AG04450 (cell line): Measurements from ENCODE around the gene PTPN22. TPM values are rescaled to one million over a fixed set of nuclear protein-coding genes. Genes with fewer than 3 reads are reported as not detected.

ENCODE experiments used
- CTCF ChIA-PET: fragments of 300-600, 350-600 bp; formaldehyde crosslinking; extraction: SDS; loops from one replicate; lab custom pipeline; 2022; ENCODE audit warnings: antibody characterized with exemption, inconsistent platforms; lab: Charles Lee
- POLR2A ChIA-PET: fragments of 350-600 bp; formaldehyde crosslinking; extraction: SDS; loops from one replicate; lab custom pipeline; 2021; ENCODE audit warnings: antibody characterized with exemption, inconsistent platforms; lab: Yijun Ruan, JAX
- DNase-seq: peaks from one replicate; pipeline ENCODE4 v3.0.0-alpha.2; 2011; ENCODE audit warnings: low read depth, low spot score
- H3K27ac ChIP-seq: one replicate; pipeline ENCODE4 v1.5.1; 2012; ENCODE audit warnings: low read depth, low read length, control low read depth
- H3K27me3 ChIP-seq: one replicate; pipeline ENCODE4 v1.6.0; 2012; ENCODE audit warnings: low read length; ENCODE audit not compliant: control insufficient read depth, insufficient read depth
- H3K4me3 ChIP-seq: 2 replicates; pipeline ENCODE4 v1.5.1; 2011; ENCODE audit warnings: mild to moderate bottlenecking, low read depth, low read length, control low read depth
- H3K9me3 ChIP-seq: 2 replicates; pipeline ENCODE4 v1.5.1; 2012; ENCODE audit warnings: low read length; ENCODE audit not compliant: control insufficient read depth, insufficient read depth
- CTCF ChIP-seq: IDR thresholded peaks from 2 replicates; pipeline ENCODE4 v1.5.1; 2011; ENCODE audit warnings: low read depth, low read length, control low read depth, inconsistent platforms
- polyA plus RNA-seq: library from polyadenylated mRNA; depleted of rRNA; stranded (reverse); fragments of >200 nt; gene quantifications from 2 replicates; pipeline ENCODE4 v1.2.3, GENCODE V29; 2011

The PTPN22 gene
- polyA plus RNA-seq, 1 experiment, result 0.17 TPM

- Histone ChIP-seq H3K27ac (no peak overlapping the region), H3K27me3 (no peaks in the 10 kb centered on the region), H3K4me3 (no peak overlapping the region), H3K9me3 (no peaks in the 10 kb centered on the region)
- no peak for TF ChIP-seq CTCF
- POLR2A ChIA-PET, result no interaction called here
- no peak for DNase-seq
- CTCF ChIA-PET, result interaction anchor here (0.7 kb wide), 2 partner anchors 590 to 957 kb away, joined by 4 to 7 read pairs; no protein-coding TSS in a partner anchor
These were observed 20.2 kb upstream of the PTPN22 start for GRCh38 chr1:113891631-113892220.

DNA sequence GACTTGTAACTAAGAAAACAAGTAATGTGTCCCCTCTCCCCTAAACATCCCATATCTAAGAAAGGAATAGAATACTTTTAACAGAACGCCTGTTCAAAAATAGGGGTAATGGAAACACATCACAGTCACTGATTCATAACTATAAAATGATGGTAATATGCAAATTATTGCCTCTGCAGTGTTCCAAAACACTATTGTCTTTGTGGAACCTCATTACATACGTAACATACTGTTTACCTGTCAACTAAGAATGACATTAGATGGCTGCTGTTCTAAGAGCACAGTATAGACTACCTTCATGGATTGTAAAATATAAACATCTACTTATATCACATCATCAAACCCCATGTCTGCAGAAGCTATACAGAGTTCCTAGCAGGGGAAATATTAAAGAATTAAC is 19.3 kb upstream of the PTPN22 start:
- TF ChIP-seq CTCF, result no peak
- Histone ChIP-seq H3K27ac (no peak overlapping the region), H3K27me3 (no peaks in the 10 kb centered on the region), H3K9me3 (no peaks in the 10 kb centered on the region), H3K4me3 (no peak overlapping the region)
- ChIA-PET CTCF (no interaction called here), POLR2A (no interaction called here)
- DNase-seq, result no peak

- ChIA-PET CTCF (no interaction called here), POLR2A (no interaction called here)
- DNase-seq, result no peak
- no peak within 1 kb of the TSS for H3K4me3 ChIP-seq
- no peaks in the 10 kb centered on the region for H3K9me3 ChIP-seq
- no peak within 1 kb of the TSS for H3K27ac ChIP-seq
- no peak for TF ChIP-seq CTCF
- no peaks in the 10 kb centered on the region for H3K27me3 ChIP-seq
These were observed 16.1 kb upstream of the PTPN22 start, which contains the start of gene BCL2L15 for GRCh38 chr1:113887402-113888175. Gene BCL2L15, minus strand, starts transcription at chr1:113887581. Its CDS starts 206 bp downstream, at chr1:113887375.

DNA sequence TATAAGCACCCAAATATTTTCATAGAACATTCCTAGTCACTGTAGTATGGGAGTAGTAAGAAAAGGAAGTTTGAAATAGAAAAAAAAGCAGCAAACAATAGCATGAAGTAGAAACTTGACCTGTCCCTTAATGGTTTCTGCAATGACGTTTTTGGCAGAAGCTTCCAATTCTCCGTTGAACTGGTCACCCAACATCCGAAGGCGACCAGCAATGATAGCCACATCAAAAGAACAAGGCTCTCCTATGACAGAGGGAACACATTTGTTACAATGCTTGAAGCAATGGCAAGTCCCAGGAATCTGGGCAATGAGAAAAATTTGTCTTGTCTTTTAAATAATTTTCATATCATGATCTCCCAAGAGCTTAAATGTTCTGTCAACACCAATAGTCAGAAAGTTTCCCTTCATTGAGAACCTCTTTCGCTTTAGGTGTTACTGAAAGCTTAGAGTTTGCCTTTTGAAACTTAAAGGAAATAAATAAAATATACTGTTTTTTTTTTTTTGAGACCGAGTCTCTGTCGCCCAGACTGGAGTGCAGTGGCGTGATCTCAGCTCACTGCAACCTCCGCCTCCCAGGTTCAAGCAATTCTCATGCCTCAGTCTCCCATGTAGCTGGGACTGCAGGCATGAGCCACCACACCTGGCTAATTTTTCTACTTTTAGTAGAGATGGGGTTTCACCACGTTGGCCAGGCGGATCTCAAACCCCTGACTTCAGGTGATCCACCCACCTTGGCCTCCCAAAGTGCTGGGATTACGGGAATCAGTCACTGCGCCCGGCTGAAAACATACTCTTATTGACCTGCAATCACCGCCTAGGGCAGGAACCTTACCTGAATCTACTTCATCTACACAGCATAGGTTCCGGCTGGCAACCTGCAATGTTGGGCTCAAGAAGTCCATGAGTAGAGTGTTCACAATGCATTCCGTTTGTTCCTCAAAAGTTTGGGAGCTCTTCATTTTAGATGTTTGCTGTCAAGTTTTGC is 15.2 kb upstream of the PTPN22 start:
- no peaks in the 10 kb centered on the region for H3K27me3 ChIP-seq
- TF ChIP-seq CTCF, result no peak
- POLR2A ChIA-PET, result no interaction called here
- CTCF ChIA-PET, result interaction anchor here (1.2 kb wide), 1 partner anchor 18 kb away, joined by 4 read pairs; the partner anchor contains the start of genes AP4B1 and DCLRE1B
- no peak overlapping the region for H3K27ac ChIP-seq
- DNase-seq, result no peak
- H3K9me3 ChIP-seq, result no peaks in the 10 kb centered on the region
- no peak overlapping the region for H3K4me3 ChIP-seq
